GM18526 (cell line): Measurements from ENCODE around the gene LRATD1.

ENCODE experiments used
- POLR2A ChIP-seq: IDR thresholded peaks from 3 replicates; pipeline ENCODE4 v1.6.1; 2011; ENCODE audit not compliant: insufficient read length; ENCODE audit errors: extremely low read depth

The LRATD1 gene

DNA sequence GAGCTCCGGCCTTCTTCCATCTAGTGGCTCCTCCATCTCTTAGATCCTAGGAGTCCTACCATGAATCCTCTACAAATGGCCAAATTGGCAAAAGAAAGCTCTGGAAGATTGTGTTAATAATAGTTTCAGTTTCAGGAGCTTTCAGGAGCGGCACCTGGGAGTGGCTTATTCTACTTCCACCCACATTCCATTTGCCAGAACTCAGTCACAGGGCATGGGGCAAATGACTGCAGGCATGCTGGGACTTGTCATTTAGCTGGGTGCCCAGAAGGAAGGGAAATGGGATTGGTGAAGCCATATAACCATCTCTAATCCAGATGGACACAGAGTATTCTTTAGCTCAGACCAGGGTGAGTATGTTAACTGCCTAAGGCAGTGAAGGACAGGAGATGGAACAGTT lies 3.6 kb upstream of the LRATD1 start:
- no peak for TF ChIP-seq POLR2A

DNA sequence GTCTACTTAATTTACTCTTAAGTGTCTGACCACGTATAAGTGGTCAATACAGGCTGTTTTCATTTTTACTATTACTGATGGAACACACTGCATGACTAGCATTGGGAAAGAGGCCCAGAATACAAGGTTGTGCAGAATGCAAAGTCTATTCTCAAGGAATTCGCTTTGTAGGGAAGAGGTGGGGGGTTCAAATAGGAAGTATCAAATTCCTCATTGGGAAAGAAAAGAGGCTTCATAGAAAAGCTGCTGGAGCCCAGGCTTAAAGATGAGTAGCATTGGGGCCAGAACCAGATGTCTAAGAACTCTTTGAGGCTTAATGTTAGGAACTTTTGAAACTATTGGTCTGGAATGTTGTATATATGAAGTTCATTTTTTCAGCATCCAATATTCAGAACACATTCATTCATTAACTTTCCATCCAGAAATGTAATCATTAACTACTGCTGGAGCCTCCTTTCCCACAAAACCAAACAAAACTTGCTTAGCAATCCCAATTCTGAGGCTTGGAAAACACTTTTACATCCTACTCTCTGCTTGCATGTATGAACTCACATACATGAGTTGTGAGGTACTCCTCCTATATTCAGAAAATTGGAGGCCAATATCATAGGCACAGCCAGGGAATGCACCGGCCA lies 994 bp upstream of the LRATD1 start:
- no peak for TF ChIP-seq POLR2A

- TF ChIP-seq POLR2A: no peak
Observed at GRCh38 chr2:14633061-14633460, 544 bp downstream of the LRATD1 start.

DNA sequence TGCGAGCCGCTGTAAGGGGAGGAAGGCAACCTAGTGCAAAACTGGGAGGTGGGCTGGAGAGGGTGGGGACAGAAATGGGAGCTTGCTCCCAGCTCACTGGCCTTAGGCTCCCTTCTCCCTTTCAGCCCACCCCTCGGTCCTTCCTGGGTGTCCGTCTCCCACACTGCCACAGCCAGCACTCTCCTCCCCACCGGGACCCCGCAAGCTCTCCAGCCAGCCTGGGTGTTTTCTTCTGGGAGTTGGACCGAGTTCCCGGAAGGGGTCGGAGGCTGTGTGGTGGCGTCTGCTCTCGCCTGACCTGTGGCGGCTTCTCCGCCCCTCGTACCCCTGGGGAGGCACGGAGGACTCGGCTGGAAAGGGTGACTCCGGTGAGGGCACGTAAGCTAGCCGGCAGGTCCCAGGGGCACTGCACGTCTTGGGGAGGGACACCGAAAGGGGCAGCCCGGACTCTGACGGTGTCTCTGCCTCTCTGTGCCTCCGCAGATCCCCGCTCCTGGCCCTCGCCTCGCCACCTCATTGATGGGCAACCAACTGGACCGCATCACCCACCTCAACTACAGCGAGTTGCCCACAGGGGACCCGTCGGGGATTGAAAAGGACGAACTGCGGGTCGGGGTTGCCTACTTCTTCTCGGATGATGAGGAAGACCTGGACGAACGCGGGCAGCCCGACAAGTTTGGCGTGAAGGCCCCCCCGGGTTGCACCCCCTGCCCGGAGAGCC lies 1.1 kb downstream of the LRATD1 start:
- no peak for TF ChIP-seq POLR2A

GRCh38 chr2:14634182-14634488 lies 1.6 kb downstream of the LRATD1 start:
- no peak for TF ChIP-seq POLR2A

DNA sequence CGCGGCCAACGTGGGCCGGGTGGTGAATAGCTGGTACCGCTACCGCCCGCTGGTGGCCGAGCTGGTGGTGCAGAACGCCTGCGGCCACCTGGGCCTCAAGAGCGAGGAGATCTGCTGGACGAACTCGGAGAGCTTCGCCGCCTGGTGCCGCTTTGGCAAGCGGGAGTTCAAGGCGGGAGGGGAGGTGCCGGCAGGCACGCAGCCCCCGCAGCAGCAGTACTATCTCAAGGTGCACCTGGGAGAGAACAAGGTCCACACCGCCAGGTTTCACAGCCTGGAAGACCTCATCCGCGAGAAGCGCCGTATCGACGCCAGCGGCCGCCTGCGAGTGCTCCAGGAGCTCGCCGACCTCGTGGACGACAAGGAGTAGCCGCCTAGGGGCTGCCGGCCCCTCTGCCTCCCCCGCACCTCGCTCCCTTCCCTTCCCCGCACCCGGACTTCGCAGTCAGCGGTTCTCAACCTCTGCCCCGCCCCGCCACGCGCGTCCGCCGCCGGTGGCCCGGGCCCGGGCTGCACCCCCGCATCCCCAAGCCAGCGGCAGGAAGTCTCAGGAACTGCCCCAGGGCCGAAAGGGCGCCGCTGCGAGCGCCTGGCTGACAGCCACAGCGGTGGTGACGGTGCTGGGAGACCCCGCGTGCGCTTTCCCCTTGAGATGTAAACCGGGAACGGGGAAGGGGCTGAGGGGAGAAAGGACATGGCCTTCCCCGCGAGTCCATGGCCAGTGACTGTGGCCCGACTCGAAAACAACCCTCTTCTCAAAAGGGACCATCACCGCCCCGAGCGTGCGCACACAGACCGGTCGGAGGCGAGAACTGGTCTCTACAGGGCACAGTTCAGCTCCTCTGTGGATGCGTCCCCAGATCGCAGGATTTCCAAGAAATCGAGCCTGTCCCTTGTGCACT lies 2.2 kb downstream of the LRATD1 start:
- no peak for TF ChIP-seq POLR2A

DNA sequence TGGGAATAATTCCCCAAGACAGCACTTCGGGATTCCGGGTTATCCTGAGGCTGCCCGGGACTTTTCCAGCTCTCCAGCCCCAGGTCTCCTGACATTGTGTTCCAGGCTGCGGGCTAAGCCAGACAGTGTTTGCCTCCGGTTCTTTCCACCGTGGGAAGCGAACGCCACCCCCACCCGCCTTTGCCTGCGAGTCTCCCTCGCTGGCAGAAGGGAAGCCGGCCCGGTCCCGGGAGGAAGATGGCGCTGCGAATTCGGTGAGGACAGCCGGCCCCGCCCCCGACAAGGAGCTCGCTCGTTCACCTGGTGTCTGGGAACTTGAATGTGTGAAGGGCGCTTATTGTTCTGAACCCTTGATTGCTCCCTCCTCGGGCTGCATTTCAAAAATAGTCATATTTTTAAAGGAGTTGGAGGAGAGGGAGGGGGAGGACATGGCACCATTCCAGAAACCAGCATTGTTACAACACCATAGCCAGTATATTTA lies 2.9 kb downstream of the LRATD1 start:
- TF ChIP-seq POLR2A: no peak

GRCh38 chr2:14638488-14638887 lies 6.0 kb downstream of the LRATD1 start:
- TF ChIP-seq POLR2A: no peak

DNA sequence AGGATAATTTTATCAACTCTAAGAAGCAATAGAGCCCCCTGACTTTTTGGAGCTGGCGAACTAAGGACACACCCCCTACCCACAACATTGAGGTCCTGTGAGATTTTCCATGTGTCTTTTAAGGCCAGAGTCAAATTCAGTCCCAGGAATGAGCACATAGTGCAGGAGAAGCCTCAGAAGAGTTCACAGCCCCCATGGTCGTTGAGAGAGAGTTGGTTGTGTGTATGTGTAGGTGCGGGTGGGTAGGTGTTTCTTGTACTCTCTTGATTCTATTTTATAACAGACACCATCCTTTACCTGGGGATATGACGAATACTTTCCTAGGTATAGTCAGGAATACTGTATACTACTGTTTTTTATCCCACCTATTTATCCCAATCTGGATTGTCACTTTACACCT lies 8.6 kb downstream of the LRATD1 start:
- no peak for TF ChIP-seq POLR2A

DNA sequence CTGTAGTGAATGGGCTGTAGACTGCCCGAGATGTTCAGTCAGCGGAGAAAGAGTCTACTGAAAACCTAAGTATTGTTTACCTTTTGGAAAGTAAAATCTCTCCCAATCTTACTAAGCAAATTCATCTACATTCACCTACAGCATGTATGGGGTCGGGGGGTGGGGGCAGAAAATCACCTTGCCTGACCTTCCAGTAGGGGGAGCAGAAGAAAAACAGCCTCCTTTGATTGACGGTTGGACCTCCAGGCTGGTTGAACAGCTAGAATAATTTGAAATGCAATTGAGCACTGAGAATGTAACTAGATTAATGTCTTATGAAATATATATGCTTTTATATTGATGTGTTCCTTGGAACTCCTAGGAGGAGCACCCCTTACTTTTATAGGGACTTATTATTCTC lies 10.0 kb downstream of the LRATD1 start:
- no peak for TF ChIP-seq POLR2A

GRCh38 chr2:14647714-14648113 lies 15.2 kb downstream of the LRATD1 start:
- TF ChIP-seq POLR2A: no peak

DNA sequence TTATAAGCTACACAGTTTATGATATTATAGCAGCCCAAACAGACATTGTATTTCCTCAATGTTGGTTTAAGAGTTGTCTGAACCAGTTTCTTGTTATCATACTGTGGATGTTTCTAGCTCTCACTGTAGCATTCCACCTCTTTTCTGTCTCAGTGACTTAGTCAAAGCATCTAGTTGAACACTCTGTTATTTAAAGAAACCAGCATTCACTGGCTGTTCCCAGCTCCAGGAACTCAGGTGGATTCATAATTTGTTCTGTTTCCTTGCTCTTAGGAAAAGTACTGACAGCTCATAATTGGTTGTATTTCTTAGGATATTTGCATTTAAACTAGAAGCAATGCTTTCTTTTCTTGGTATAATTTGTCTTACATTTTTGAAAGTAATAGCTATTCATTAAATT lies 17.5 kb downstream of the LRATD1 start:
- no peak for TF ChIP-seq POLR2A

DNA sequence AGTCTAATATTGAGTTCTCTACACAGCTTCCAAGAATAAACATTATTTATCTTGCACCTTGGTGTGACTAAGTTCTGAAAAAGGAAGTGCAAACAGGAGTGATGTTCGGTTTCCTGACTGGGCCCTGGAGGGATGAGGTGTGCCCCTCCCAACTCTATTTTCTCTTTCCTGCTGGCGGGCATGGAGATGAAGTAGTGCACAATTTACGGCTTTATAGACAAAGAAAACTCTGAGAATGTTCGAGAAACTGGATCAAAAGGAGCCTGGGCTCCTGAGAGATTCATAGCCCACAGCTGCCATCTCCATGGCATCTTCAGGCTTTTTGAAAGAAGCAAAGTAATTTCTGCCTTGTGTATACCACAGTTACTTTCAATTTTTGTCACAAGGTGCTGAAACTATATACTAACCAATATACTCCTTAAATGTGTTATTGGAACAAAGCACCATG lies 22.3 kb downstream of the LRATD1 start:
- TF ChIP-seq POLR2A: no peak

GRCh38 chr2:14656146-14656545 lies 23.6 kb downstream of the LRATD1 start:
- no peak for TF ChIP-seq POLR2A

DNA sequence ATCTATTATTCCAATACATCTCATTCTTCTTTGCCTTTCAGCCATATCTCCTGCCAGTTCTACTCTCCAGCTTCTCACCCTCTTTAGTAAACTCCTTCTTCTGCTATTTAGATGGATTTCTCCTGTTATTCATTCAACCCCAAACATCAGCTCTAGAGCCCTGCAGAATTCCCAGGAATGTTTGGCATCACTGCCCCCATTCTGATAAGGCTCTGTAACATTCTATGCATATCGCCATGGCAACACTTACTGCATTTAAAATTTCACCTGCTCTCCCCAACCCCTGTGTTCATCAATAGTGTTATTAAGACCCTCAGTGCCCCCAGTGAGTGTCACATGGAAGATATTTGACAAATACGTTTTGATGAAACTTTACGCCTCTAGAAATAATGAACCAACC lies 28.6 kb downstream of the LRATD1 start:
- no peak for TF ChIP-seq POLR2A

- no peak for TF ChIP-seq POLR2A
Observed at GRCh38 chr2:14673351-14673875, 40.9 kb downstream of the LRATD1 start.
